GM18505 (cell line): Measurements from ENCODE around the gene PSAPL1.

Experiments used
- ATAC-seq: cut with Tn5 transposase; IDR thresholded peaks from one replicate; pipeline ENCODE4 v1.9.1; 2021; ENCODE audit not compliant: unreplicated experiment
- POLR2A ChIP-seq: IDR thresholded peaks from 4 replicates; pipeline ENCODE4 v1.6.1; 2011; ENCODE audit warnings: borderline replicate concordance; ENCODE audit not compliant: insufficient read depth, insufficient read length; ENCODE audit errors: extremely low read depth

Gene PSAPL1

DNA sequence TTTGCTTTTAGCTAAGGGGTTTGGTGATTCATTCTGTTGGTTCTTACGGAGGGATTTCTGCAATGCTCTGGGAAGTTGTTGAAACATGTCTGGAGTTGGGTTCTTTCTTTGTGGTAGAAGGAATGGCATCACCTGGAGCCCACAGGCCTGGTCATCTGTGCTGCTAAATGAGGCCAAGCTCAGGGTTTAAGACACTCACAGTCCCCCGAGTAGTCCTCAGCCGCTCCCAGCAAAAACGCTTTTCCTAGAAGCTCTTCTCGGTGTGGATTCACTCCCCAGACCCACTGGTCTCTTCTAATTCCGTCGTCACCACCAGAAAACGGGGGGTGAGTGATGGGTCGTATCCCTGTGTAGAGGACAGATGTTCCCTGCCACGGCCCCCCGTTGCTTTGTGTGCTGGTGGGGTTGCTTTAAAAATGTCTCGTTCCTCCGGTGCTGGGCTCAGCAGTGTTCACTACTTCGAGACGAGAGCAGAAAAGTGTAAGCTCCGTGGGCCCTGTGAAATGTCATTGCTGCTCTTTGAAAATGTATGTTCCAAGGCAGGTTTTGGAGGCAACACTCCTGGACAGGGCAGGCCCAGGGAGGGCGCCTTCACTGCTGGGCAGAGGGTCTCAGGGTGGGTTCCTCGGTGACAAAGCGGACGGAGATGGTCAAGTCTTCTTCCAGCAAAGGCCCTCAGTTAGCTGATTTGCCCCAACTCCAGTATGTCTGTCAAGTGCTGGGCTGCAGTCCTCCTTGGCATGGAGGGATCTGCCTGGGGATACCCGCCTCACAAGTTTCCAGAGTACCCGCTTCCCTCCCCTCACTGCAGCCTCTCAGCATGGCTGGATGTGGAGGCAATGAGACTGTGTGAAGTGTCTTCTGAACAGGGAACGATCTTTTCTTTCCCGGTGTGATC is 37.3 kb downstream of the PSAPL1 start:
- no peak for ATAC-seq
- TF ChIP-seq POLR2A: no peak

DNA sequence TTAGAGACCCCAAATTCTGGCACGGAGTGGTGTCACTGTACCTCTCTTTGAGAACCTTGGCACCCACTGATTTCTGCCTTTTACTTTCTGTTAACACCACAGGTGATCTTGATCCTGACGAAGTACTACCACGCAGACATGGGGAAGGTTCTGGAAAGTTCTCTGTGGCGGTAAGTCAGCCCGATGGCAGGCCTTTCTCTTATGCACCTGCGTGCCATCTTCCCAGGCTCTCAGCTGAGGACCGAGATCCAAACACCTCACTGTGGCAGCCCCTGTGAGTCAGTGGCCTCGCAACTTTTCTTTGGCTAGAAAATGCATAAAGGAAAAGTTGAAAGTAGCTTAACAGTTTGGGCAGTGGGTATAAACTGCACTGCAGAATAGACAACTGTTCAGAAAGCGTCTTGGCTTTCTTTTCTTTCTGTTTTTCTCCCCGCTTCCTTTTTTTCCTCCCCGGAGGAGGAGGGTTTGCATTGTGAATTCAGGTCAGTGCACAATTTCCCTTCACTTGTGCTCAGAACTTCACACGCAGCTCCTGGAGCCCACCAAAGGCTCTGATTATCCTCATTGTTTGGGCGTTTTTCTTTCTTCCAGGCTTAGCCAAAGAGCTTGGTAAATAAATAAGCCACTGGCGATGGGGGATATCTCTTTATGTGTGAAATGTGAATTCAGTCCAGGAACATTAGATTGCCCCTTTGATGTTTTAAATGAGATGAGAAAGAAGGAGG is 38.4 kb downstream of the PSAPL1 start:
- TF ChIP-seq POLR2A: no peak
- ATAC-seq: no peak

DNA sequence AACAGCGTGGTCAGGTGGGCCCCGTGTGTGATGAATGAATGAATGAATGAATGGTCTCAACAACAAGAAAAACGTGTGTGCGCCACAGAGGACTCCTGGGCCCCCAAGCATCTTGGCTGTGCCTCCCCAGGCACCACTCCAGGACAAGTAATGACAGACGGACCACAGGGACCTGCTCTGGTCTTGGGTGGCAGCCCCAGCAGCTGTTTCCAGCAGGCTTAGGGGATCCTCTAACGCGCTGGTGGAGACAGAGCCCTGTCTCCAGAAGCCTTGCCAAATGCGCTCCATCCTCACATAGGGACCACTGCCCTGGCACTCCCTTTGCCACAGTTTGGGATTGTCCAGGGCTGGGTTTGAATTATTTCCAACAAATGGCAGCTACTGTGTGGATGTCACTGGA is 39.1 kb downstream of the PSAPL1 start:
- ATAC-seq: no peak
- TF ChIP-seq POLR2A: no peak

DNA sequence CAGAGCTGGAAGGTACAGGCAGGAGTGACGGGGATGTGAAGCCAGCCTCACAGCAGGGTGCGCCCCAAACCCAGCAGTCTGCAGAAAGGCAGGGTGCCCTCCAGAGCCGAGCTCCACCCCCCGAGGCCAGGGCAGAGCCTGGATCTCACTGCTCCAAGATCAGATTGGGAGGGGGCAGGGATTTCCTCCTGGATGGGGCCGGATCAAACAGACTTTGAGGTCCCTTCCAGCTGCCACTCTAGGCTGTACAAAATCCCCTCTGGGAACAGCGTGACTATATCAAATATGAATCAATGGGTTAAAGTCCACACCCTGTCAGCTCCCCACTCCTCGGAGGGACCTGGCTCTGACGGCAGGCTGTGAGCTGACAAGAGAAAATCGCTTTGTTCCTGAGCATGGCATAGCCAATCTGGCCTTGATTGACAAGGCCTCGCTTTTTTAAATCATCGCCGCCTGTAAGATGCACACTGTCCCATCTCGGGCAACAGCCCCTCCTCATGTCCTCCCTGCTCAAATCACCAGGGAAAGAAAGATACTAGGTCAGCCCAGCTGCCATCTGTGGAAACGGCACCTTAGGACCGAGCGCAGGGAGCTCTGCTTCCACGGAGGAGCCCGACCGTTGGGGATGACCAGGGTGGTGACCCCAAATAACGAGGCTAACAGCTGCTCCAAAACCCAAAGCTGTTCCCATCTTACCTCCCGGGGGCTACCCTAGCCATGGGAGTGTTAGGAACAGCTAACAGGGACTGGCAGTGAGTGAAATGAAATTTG is 39.9 kb downstream of the PSAPL1 start:
- no peak for TF ChIP-seq POLR2A
- ATAC-seq: no peak

DNA sequence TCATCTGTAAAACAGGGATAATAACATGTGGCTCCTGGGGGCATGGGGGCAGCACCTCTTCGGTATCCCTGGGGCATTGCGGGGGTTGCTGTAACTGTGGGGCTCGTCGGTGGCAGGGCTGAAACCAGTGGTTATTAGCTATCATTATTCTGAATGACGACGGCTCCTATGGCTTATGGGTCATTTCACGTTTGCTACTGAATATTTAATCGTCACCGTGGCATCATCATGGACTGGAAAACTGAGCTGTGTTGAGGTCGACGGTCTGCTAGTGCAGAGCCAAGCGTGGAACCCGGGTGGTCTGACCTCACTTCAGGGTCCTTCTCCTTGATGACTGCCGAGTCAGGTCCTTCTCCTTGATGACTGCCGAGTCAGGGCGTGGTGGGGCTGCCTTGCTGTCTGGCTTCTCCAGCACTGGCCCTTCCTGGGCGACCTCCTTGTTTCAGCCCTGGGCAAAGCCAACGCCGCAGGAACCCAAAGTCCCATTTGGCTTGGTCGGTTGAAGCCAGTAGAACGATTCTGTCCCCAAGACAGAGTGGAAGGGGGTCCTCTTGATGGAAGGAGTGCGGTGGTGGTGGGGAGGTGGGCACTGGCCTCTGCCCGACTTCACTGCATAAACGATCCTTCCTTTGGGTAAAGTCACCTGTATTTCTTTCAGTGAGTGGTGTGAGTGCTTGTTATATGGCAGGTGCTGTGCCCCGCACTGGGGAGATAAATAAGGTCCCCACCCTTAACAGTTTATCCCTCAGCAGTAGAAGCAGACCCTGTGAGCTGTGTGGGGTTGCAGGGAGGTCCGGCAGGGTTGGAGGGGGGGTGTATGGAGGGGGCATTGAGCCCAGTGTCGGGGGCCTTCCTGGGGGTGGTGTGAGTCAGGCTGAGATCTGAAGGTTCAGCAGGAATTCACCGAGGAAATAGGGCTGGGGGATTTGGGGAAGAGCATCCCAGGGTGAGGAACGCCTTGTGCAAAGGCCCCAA is 40.8 kb downstream of the PSAPL1 start:
- TF ChIP-seq POLR2A: no peak
- no peak for ATAC-seq

DNA sequence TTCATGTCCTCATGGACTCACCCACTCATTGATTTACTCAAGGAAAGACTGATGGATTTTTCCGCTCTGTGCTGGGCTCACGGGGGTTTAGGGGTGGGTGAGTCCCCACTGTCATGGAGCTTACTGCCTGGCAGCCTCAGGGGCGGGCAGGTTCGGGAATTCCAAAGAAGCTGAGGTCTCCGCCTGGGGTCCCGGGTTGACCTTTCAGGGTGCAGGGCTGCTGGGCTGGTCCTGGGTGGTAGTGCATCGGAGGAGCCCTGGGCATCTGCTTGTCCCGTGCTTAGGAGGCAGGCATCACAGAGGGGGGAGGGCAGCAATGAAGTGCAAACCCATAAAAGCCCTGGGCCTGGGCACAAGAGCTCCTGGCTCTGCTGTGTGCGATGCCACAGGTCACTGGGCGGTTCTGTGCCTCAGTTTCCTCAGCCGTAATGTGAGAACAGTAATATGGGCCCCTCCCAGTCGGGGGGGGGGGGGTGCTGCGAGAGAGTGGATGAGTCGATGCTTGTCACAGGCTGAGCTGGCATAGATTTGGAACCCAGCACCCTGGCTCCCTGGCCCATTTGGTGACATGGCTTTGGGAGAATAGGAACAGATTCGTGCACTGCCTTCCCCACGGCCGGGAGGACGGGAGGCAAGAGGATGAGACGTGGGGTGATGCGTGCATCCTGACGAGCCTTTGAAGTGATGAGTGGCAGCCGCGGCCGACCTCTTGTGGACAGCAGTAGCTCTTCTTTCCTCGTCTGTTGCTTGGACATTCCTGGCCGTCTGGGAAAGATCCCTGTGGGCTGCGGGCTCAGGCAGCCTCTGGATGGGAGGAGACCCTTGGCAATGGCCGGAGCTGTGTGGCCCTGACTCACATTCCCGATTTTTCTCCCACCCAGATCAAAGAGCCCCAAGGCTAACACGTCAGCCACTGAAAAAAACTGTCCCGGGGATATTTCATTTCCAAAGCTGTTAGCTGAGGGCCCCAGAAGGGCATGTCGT is 42.0 kb downstream of the PSAPL1 start:
- no peak for TF ChIP-seq POLR2A
- no peak for ATAC-seq

DNA sequence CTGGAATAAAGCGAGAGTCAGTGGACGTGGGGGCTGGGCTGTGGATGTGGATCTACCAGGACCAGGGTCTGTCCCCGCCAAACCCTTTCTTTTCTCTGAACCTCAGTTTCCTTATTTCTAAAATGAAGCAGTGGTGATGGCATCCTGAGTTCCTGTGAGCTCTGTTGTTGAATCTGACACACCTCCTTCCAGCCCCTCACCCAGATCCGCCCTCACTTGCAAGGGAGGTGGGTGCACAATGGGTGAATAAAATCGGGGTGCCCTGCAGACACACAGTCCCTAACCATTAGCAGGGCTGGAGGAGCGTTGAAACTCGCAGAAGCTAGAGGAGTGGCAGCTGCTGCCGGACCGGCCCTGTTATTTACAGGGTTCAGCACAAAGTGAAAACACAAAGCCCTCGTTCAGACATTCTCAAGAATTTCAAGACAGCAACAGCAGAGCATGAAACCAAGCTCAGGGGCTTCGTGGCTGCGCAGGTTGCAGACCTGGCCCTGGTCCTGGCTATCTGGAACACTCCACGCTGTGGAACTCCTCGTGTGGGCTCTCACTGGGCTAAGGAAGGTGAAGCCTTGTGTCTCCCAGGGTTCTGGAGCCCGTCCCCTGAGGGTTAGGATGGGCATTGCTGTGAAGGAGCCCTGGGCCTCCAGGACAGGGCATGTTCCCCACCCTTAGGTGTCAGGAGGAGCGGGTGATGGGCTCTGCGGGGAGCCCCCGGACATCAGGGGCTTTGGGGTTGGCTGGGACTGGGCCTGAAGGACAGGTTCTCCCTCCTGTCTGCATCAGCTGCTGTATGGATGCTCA is 42.9 kb downstream of the PSAPL1 start:
- ATAC-seq: no peak
- TF ChIP-seq POLR2A: no peak

DNA sequence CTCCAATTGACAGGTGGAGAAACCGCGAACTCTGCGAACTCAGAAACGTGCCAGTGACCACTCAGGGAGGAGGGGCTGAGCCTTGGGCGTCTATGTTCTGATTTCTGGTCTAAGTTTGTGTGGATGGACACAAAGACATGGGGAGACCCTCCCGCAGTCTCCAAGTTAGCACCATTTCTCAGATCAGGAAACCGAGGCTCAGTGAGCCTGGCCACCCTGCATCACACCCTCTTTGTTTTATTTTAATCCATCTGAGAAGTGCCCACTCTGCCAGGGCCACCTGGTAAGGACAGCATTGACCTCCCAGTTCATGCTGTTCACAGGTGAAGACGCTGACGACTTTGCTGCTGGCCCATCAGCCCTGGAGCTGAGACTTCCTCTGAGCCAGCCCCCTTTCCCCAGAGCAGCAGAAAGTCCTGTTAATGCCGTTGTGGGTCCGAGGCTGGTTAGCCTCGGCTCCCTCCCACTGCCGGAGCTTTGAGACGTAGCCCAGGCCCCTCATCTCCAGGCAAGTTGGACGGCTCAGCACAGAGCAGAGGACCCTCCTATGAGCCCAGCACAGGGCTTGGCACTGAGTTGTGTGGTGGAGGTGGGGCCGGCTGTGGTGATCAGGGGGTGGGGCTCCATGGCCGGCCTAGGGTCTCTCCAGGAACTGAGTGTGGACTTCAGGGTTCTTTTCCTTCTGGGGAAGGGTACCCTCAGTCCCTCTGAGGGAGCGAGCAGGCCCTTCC is 43.7 kb downstream of the PSAPL1 start:
- ATAC-seq: no peak
- no peak for TF ChIP-seq POLR2A

DNA sequence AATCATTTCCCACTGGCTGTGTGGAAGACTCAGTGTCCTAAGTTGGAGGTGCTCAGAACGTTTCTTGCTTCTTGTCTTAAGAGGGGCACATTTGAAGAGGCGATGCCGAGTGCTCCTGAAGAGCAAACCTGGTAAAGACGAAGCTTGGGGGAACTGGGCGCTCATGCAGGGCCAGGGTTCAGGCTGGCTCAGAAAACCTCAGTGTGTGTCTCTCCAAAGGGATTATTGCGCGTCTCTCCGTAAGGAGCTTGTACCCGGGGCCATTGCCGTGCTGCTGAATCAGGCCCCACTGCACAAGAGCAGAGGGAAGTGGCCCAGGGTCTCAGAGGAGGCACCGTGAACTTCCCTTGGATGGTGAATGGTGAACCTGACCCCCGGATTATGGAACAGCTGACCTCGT is 44.4 kb downstream of the PSAPL1 start:
- ATAC-seq: no peak
- no peak for TF ChIP-seq POLR2A

DNA sequence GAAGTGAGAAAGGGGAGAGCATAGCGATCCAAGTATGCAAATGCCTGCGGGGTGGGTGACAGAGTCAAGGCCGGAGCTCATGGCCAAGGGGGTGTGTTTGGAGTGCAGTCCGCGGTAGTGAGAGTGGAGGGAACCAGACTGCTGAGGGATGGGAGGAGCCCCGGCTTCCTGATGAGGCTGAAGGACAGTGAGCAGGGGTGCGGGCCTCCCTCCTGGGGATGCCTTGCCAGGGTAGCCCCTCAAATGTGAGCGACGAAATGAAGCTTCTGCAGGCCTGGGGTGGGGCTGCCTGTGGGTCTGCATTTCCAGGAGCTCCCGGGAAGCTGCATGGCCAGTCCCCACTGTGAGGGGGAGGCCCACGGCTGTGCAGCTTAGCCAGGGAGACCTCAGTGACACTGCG is 45.0 kb downstream of the PSAPL1 start:
- TF ChIP-seq POLR2A: no peak
- no peak for ATAC-seq
